OCI-LY3 (cell line): ENCODE data around the gene ARHGAP1.

Source experiments
- H2AFZ ChIP-seq: fragments of 200-600, 300-600 bp; shearing (Covaris generic); 2 replicates; pipeline ENCODE4 v1.6.0; 2014; ENCODE audit warnings: antibody characterized with exemption, low read depth, low read length
- H3K27ac ChIP-seq: fragments of 200-600, 300-600 bp; sonication (generic); 2 replicates; pipeline ENCODE4 v1.5.1; 2014; ENCODE audit warnings: mild to moderate bottlenecking, low read length, moderate library complexity, mixed read lengths
- H3K27me3 ChIP-seq: fragments of 200-600, 300-600 bp; sonication (generic); 2 replicates; pipeline ENCODE4 v1.6.1; 2014; ENCODE audit warnings: low read depth, low read length, mixed read lengths
- H3K36me3 ChIP-seq: fragments of 200-600, 300-600 bp; sonication (generic); replicated peaks from 2 replicates; pipeline ENCODE3; 2014; ENCODE audit warnings: low read depth, low read length, mixed read lengths
- H3K4me1 ChIP-seq: fragments of 300-600, 200-600 bp; sonication (generic); 2 replicates; pipeline ENCODE4 v1.6.1; 2014; ENCODE audit warnings: low read length, mixed read lengths
- H3K4me2 ChIP-seq: fragments of 200-600, 300-600 bp; sonication (generic); 2 replicates; pipeline ENCODE4 v1.6.1; 2014; ENCODE audit warnings: low read length, mixed read lengths
- H3K4me3 ChIP-seq: fragments of 300-600, 200-600 bp; sonication (generic); 2 replicates; pipeline ENCODE4 v1.5.1; 2014; ENCODE audit warnings: antibody characterized with exemption, mild to moderate bottlenecking, low read length, moderate library complexity
- H3K79me2 ChIP-seq: fragments of 300-600, 200-600 bp; shearing (Covaris generic); 2 replicates; pipeline ENCODE4 v1.6.1; 2014; ENCODE audit warnings: mild to moderate bottlenecking, low read length, mixed read lengths
- H3K9ac ChIP-seq: fragments of 300-600, 200-600 bp; shearing (Covaris generic); 2 replicates; pipeline ENCODE4 v1.6.0; 2014; ENCODE audit warnings: mild to moderate bottlenecking, low read length, moderate library complexity
- H3K9me3 ChIP-seq: fragments of 200-600, 300-600 bp; shearing (Covaris generic); 2 replicates; pipeline ENCODE4 v1.6.1; 2014; ENCODE audit warnings: low read length, mixed read lengths; ENCODE audit not compliant: insufficient read depth
- H4K20me1 ChIP-seq: fragments of 200-600, 300-600 bp; sonication (generic); 2 replicates; pipeline ENCODE4 v1.6.1; 2016; ENCODE audit warnings: low read length, mixed read lengths; ENCODE audit not compliant: insufficient read depth
- CTCF ChIP-seq: fragments of 200-600, 300-600 bp; sonication (generic); IDR thresholded peaks from 2 replicates; pipeline ENCODE4 v1.5.1; 2014; ENCODE audit warnings: antibody characterized with exemption, low read length, low read depth
- EZH2phosphoT487 ChIP-seq: fragments of 200-600 bp; shearing (Covaris generic); IDR thresholded peaks from 2 replicates; pipeline ENCODE4 v1.6.1; 2018; ENCODE audit warnings: antibody characterized with exemption, mixed run types, low read depth

ARHGAP1 gene

GRCh38 chr11:46641639-46642038 is 58.8 kb downstream of the ARHGAP1 start:
- Histone ChIP-seq H4K20me1 (no peaks in the 10 kb centered on the region), H3K27me3 (no peaks in the 10 kb centered on the region), H3K27ac (no peak overlapping the region), H3K36me3 (peaks cover 2% of the 10 kb centered on the region), H3K9me3 (no peaks in the 10 kb centered on the region), H2AFZ (no peak overlapping the region), H3K9ac (no peak overlapping the region), H3K4me3 (no peak overlapping the region), H3K4me2 (no peak overlapping the region), H3K79me2 (no peaks in the 10 kb centered on the region), H3K4me1 (no peaks in the 10 kb centered on the region)
- TF ChIP-seq EZH2phosphoT487 (no peak), CTCF (no peak)

GRCh38 chr11:46640036-46640788 is 60.2 kb downstream of the ARHGAP1 start:
- no peaks in the 10 kb centered on the region for H3K27me3 ChIP-seq
- H3K36me3 ChIP-seq: peaks cover 3% of the 10 kb centered on the region
- H4K20me1 ChIP-seq: no peaks in the 10 kb centered on the region
- no peaks in the 10 kb centered on the region for H3K79me2 ChIP-seq
- H3K4me1 ChIP-seq: no peaks in the 10 kb centered on the region
- no peak overlapping the region for H3K4me2 ChIP-seq
- no peak for TF ChIP-seq CTCF
- no peak for TF ChIP-seq EZH2phosphoT487
- no peak overlapping the region for H3K4me3 ChIP-seq
- H3K27ac ChIP-seq: no peak overlapping the region
- no peak overlapping the region for H3K9ac ChIP-seq
- no peaks in the 10 kb centered on the region for H3K9me3 ChIP-seq
- H2AFZ ChIP-seq: no peak overlapping the region

- Histone ChIP-seq H3K27ac (no peak overlapping the region), H2AFZ (no peak overlapping the region), H3K4me3 (no peak overlapping the region), H3K9me3 (no peaks in the 10 kb centered on the region), H3K4me1 (no peaks in the 10 kb centered on the region), H3K9ac (no peak overlapping the region), H3K4me2 (no peak overlapping the region), H3K79me2 (no peaks in the 10 kb centered on the region), H3K27me3 (no peaks in the 10 kb centered on the region), H3K36me3 (peaks cover 3% of the 10 kb centered on the region), H4K20me1 (no peaks in the 10 kb centered on the region)
- TF ChIP-seq CTCF (no peak), EZH2phosphoT487 (no peak)
These were observed 61.1 kb downstream of the ARHGAP1 start for GRCh38 chr11:46639197-46639839.

DNA sequence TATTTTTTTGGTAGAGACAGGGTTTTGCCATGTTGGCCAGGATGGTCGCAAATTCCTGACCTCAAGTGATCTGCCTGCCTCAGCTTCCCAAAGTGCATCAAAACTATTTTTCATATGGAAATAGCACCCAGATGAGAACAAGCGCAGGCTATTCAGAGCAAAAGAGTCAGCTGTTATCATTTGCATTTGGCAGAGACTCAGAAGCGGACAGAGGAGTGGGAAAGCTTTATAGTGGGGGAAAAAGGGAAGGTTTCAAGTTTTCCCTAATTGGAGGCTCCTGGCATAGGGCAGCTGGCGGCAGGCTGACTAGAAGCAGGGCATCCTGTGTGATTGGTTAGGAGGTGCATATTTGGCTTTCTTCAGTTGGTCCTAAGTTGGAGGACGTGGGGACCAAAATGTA is 62.9 kb downstream of the ARHGAP1 start:
- no peak overlapping the region for H2AFZ ChIP-seq
- no peaks in the 10 kb centered on the region for H3K4me1 ChIP-seq
- no peaks in the 10 kb centered on the region for H3K9me3 ChIP-seq
- no peaks in the 10 kb centered on the region for H3K27me3 ChIP-seq
- no peak overlapping the region for H3K4me3 ChIP-seq
- no peak overlapping the region for H3K9ac ChIP-seq
- H3K36me3 ChIP-seq: peaks cover 3% of the 10 kb centered on the region
- TF ChIP-seq CTCF (no peak), EZH2phosphoT487 (no peak)
- no peaks in the 10 kb centered on the region for H3K79me2 ChIP-seq
- H3K4me2 ChIP-seq: no peak overlapping the region
- H4K20me1 ChIP-seq: no peaks in the 10 kb centered on the region
- H3K27ac ChIP-seq: no peak overlapping the region
